Activated CD8-positive, alpha-beta memory T cell treated with anti-CD3 and anti-CD28 coated beads for 4 hours (primary cell): ENCODE measurements around the gene NLK.
"Not testable (repeated sequence)": the region's sequence is repeated elsewhere in the genome, so short reads cannot be mapped to it uniquely, and the experiment has no call there.

Source experiments
- DNase-seq, 2 donors: peaks; one replicate each; pipeline ENCODE4 v3.0.0-alpha.2; 2020; ENCODE audit warnings: low read depth in 2 of 2

The NLK gene

DNA sequence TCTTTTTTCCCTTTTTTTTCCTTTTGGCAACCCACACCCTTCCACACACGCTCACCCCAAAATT is at the start of gene NLK:
Gene NLK, plus strand, starts transcription at position 21 of the 64 bp plus-strand sequence. CDS start 197 bp downstream, outside the sequence.
- DNase-seq = no peak

DNA sequence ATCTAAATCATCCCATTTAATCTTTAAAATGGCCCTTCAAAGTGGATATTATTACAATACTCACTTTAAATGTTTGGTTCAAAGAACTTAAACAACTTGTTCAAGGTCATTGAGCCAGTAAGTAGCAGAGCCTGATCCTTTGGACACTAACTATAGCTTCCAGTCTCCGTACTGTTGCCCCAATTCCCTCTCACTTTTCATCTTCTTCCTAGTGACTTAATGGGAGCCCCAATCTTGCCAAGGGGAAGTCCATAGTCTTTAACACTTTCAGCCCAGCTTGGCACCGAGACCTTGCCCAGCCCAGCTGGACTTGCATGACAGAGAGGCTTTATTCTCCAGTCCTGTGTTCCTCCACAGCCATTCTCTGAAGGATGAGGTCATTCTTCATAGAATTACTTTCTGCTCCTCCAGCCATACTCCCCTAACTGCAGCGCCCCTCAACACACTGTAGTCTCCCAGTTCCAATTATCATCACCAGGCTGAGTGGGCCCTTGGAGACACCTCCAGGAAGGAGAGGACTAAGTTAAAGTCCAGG is 49.2 kb upstream of the NLK start:
- DNase-seq = no peak

DNA sequence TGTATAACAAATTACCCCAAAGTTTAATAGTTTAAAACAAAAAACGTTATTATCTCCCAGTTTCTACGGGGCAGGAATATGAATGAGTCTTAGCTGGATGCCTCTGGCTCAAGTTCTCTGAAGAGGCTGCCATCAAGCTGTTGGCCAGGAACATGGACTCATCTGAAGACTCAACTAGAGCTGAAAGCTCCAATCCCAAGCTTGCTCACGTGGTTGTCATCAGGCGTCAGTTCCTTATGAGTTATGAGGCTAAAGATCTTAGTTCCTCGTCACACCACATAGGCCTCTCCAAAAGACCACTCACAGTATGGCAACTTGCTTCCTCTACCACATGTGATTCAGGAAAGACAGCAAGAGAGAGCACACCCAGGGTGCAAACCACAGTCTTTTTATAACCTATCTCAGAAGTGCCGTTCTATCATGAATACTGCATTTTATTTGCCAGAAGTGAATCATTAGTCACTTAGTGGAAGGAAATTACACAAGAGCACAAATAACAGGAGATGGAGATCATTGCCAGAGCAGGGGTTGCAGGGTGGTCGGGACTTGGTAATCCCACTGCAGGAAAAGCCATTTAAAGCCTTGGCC is 48.7 kb upstream of the NLK start:
- DNase-seq = no peak

DNA sequence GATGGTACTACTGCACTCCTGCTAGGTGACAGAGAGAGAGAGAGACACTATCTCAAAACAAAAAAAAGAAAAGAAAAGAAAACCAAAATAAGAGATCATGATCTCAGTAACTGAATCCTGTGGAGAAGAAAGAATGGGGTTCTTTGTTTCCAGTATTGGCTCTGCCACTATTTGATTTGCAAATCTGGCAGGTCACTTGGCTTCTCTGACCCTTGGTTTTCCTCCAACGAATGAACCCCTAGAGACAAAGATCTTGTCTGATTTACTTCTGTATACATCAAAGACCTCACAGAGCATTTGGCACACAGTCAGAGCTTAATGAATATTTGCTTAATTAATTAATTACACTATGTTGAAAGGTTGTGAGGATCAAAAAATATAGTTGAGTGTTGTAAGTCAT is 47.9 kb upstream of the NLK start:
- no peak for DNase-seq

DNA sequence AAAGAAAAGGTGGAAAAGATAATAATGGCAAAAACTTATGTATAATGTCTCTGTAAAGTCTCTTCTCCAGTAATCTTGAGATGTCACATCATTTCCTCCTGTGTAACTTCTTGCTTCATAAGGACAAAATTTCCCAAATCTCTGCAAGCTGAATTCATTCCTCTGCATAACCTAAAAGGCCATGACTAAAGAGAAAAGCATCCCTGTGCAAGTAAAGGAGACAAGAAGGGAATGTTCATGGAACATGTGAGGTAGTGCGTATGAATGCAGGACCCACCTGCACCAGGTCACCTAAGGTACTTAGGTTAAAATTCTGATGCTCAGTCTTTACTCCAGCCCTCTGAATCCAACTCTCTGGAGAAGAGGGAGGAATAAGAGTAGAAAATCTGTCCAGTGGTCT is 46.9 kb upstream of the NLK start:
- no peak for DNase-seq

DNA sequence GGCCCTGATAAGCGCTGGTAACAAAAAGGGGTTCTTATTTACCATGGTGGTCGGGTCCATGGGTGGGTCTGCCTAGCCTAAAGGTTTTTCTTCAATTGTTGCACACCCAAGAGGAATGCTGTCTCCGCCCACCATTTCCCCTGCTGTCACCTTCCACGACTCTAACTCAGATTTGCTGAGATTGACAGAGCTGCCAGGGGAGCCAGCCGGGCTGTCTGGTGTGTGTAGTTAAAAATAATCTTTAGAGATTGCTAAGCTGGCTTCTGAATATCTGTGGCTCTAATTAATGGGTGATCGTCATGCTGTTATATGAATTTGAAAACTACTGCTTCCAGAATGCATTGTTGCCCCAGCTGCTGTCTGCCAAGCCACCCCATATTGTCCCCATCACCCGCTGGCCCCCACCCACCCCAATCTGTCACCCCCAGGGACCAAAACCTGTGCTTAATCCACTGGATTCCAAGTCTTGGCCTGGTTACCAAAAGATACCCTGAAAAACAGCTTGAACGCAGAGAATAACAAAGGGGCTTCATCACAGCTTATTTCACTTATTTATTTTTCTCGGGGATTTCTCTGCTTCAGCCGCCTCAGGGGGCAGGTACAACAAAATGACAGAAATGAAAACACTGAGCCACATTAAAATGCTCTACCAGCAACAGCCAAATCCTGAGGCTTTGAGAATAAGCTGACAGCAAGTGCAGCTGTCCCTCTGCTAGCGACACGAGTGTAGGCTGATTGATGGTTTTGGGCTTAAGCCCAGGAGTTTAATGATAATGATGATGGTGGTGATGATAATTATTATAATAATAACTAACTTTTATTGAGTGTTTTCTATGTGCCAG is 46.1 kb upstream of the NLK start:
- DNase-seq = no peak

GRCh38 chr17:27997044-27997401 is 45.5 kb upstream of the NLK start:
- no peak for DNase-seq

DNA sequence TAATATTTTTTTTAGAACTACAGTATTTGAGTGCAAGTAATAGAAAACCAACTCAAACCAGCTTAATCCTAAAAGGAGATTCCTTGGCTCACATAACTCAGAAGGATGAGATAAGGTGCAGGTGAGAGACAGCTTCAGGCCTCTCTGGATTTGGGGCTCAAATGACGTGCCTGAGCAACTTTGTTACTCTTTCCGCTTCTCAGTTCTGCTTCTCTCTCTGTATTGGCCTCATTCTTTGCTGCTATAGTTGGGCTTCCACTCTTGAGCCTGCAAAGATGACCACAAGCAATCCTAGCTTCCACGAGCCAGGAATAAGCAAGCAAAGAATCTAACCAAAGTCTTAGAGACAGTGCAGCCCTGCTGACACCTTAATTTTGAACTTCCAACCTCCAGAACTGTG is 45.0 kb upstream of the NLK start:
- DNase-seq = no peak

DNA sequence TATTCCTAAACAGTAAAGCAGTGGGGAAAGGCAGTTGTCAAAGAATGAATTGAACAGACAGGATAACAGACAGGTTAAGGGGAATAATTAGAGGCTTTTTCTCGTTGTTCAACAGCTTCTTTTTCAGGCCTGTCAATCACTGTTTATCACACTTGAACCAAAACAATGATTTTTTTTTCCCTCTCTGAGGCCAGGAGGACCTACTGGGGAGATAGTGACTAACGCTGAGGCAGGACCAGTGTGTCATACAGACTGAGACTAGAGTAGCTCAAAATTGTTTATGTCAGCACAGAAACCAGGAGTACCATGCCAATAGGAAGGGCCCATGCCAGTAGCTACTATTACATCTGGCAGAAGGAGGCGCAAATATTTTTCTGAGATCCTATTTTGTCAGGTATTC is 41.3 kb upstream of the NLK start:
- no peak for DNase-seq

GRCh38 chr17:28004344-28004743 is 38.1 kb upstream of the NLK start:
- no peak for DNase-seq

- DNase-seq = not testable (repeated sequence)
These were observed 34.6 kb upstream of the NLK start for GRCh38 chr17:28007925-28008324.

DNA sequence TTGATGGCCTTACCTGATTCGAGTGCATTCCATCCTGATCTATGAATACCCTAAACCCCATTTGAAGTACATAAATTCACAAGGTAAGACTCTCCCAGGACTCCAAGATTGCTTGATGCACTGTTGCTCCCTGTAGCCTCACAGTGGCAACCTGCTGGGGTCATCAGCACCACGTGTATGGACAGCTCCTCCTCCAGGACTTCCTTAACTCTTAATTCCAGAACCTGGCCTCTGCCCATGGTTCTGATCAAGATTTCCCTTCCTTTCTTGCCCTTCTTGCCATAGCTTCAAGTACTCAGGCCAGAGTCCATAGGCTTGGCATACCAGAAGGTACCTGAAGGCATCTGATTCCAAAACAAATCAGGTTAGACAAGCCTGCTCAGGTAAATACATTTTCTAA is 34.0 kb upstream of the NLK start:
- DNase-seq = no peak

- DNase-seq = no peak
These were observed 32.1 kb upstream of the NLK start for GRCh38 chr17:28010406-28010805.

DNA sequence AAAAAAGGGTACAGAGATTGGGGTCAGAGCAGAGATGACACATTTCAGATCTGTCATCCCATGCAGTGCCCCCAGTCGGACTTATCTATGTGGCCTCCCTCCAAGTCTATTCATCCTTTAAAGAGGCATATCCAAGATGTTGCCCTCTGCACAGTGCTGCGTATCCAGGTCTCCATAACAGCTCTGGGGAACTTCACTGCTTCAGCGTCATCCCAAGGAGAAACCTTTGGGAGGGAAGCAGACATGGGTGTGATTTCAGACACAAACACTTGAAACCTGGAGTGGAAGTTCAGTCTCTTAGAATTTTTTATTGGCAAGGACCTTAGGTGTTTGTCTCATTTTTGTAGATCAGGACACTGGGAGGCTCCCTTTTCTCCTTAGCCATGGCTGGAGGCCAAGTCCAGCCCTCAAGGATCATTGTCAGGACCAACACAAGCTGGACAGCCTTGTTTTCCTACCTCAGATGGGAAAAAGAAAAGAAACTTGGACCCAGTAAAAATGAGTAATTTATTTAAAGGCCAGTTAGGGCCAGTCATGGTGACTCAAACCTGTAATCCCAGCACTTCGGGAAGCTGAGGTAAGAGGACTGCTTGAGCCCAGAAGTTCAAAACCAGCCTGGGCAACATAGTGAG is 23.9 kb upstream of the NLK start:
- DNase-seq = no peak

GRCh38 chr17:28020515-28020914 is 22.0 kb upstream of the NLK start:
- no peak for DNase-seq

DNA sequence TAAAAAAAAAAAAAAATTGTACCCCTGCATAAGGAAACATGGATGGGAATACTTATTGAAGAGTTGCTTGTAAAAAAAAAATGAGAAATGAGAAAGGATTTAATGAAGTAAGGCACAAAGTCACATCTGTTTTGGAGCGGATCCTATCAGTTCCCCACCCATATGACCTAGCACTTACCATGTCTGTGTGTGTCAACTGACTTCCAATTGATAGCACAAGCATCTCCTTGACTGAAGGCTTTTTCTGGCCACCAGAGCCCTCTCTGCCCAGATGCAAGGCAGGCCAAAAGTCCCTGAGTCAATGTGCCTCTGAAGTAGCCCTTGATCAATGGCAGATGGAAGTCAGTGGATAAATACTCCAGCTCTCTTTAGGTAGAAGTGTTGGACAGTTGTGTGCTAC is 13.4 kb upstream of the NLK start:
- DNase-seq = no peak

- DNase-seq = no peak
These were observed 12.1 kb upstream of the NLK start for GRCh38 chr17:28030386-28030785.

- no peak for DNase-seq
These were observed 11.3 kb upstream of the NLK start for GRCh38 chr17:28031174-28031573.

DNA sequence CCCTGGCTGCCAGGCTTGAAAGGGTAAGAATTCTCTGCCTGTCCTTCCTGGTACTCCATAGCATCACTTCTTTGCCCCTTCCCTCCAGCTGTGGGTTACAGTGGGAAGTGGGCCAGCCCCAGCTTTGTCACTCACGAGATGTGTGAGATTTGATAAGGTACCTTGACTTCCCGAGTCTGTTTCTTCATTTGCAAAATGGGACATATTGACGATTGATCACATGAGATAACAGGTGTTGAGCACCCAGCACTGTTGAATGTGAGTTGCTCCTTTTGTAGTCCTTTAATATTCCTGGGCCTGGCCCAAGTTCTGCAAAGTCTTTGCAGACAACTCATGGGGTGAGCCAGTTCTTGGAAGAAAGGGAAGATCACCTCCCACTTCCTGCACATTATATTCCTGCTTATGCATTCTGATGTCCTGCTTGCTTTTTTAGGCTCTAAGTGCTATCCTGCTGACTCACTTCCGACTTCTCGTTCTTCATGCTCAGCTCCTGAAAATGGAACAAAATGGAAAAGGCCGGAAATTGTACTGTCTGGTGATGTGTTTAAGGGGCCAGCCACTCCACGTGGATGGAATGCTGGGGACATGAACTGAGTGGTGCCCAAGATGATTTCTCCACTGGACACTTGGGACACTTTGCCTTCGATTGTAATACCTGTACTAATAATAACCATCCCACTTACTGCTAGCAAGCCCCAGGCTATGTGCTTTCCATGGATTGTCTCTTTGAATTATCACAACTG is 8.3 kb upstream of the NLK start:
- DNase-seq = no peak

- not testable (repeated sequence) for DNase-seq
These were observed 7.0 kb upstream of the NLK start for GRCh38 chr17:28035452-28035851.

DNA sequence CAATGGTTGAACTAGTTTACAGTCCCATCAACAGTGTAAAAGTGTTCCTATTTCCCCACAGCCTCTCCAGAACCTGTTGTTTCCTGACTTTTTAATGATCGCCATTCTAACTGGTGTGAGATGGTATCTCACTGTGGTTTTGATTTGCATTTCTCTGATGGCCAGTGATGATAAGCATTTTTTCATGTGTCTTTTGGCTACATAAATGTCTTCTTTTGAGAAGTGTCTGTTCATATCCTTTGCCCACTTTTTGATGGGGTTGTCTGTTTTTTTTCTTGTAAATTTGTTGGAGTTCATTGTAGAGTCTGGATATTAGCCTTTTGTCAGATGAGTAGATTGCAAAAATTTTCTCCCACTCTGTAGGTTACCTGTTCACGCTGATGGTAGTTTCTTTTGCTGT is 6.6 kb upstream of the NLK start:
- not testable (repeated sequence) for DNase-seq

- no peak for DNase-seq
These were observed 3.7 kb upstream of the NLK start for GRCh38 chr17:28038802-28039201.

GRCh38 chr17:28039251-28039650 is 3.2 kb upstream of the NLK start:
- no peak for DNase-seq
